ENCODE results near the gene KIF26A.
"Not testable (repeated sequence)": the region's sequence is repeated elsewhere in the genome, so short reads cannot be mapped to it uniquely, and the experiment has no call there.

KIF26A gene

GRCh38 chr14:104195878-104196277, 57.5 kb downstream of the KIF26A start:
- Histone ChIP-seq H3K4me3 (no peak overlapping the region), H3K27ac (no peak overlapping the region)

DNA sequence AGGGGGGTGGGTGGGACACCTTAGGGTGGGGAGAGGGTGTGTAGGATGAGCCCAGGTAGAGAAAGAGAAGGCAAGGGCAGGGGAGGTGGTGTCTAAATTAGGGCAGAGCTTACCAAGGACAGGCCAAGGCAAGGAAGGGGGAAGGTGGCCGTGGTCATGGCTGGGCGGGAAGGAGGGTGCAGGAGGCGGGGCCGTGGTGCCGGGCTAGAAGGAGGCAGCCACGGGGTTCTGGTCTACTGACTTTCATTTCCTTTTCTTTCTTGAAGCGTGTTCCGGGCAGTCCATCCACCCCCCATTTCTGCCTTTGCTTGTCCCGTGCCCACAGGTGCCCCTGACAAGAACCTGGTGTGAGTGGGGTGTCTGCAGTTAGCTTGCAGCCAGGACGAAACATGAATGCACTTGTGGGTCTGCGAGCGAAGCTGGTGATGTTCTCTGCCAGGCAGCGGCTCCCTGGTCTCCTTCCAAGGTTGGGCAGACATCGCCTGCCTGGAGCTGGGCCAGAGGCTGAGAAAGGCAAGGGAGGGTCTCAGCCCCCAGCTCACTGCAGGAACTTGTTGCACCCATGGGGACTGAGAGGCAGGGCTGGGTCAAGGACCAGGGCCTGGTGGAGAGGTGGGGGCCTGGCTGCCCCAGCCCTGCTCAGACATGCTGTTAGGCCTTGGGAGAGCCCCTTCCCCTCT, 58.2 kb downstream of the KIF26A start:
- Histone ChIP-seq H3K27ac (no peak overlapping the region), H3K4me3 (no peak overlapping the region)

DNA sequence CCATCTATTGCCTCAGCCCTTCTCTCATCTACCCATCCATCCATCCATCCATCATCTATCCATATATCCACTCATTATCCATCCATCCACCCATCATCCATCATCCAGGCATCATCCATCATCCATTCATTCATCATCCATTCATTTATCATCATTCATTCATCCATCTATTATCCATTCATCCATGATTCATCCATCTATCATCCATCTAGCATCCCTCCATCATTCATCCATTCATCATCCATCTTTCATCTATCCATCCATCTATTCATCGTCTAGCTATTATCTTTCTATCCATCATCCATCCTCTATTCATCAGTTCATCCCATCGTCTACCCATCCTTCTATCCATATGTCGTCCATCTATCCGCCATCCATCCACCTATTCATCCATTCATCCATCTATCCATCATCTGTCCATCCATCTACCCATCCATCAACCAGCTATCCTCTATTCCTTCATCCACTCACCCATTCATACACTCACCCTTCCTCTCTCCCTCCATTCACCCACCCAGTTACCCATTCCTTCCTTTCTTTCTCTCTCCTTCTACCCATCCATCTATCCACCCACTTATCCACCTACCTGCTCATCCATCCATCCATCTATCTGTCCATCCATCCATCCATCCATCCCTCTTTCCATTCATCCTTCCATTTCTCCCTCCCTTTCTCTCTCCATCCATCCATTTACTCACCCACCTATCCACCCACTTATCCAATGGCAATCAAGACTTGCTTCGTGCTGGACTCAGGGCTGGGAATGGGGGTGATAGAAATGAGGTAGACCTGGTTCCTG, 59.3 kb downstream of the KIF26A start:
- Histone ChIP-seq H3K27ac (no peak overlapping the region), H3K4me3 (no peak overlapping the region)

DNA sequence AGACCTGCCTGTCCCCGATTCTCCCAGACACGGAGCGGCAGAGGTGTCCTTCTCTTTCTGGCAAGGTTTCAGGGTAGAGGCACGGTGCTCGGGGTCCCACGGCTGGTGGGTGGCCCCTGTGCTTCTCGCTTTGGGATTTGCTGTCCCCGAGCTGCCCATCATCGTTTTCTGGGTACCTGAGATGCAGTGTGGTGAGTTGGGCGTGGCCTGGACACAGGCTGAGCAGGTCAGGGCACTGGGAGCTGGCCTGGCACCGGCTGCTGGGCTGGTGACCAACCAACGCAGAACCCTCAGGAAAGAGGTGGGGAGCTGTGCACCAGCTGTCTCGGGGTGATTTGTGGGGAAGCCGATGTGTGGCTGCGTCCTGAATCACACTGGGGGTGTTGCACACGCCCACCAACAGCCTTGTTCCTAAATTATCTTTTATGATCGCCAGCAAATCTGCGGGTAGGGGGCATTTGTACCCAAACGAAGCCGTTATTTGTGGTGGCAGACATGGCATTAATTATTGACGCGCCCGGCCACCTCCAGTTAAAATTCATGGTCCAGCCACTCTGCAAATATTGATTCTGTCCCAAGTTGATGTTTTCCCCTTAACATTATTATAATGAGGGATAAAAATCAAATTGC, 61.0 kb downstream of the KIF26A start:
- no peak overlapping the region for H3K27ac ChIP-seq
- H3K4me3 ChIP-seq, result no peak overlapping the region

DNA sequence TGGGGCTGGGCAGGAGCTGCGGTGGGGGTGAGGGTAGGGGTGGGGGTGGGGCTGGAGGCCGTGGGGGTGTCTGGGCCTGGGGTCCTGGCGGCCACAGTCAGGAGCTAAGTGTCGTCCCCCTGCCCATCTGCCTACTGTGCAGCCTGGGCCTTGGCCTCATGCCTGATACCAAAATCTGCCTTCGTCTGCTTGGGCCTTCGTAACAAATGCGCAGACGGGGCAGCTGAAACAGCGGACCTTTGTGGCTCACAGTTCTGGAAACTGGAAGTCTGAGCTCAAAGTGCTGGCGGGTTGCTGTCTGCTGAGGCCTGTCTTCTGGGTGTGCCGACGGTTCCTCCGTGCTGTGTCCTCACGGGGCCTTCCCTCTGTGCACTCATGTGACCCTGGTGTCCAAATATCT, 61.7 kb downstream of the KIF26A start:
- no peak overlapping the region for H3K27ac ChIP-seq
- H3K4me3 ChIP-seq, result no peak overlapping the region

DNA sequence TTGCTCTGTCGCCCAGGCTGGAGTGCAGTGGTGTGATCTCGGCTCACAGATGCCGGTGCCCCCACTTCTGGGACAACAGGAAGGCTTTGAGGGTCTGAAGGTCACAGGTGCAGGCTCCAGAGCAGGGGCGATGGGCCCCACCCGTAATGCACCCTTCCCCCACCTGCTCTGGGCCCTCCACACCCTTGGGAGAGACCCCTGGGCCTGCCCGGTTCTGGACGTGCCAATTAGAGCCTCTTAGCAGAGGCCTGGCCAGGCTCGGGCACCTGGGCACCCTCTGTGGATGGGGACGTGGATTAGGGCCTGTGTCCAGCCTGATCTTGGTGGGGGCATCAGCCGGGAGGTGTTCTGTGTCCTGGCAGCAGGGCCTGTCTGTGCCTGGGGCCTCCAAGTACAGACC, 62.2 kb downstream of the KIF26A start:
- H3K4me3 ChIP-seq, result no peak overlapping the region
- H3K27ac ChIP-seq, result no peak overlapping the region

GRCh38 chr14:104201063-104201462, 62.7 kb downstream of the KIF26A start:
- no peak overlapping the region for H3K27ac ChIP-seq
- H3K4me3 ChIP-seq, result no peak overlapping the region

DNA sequence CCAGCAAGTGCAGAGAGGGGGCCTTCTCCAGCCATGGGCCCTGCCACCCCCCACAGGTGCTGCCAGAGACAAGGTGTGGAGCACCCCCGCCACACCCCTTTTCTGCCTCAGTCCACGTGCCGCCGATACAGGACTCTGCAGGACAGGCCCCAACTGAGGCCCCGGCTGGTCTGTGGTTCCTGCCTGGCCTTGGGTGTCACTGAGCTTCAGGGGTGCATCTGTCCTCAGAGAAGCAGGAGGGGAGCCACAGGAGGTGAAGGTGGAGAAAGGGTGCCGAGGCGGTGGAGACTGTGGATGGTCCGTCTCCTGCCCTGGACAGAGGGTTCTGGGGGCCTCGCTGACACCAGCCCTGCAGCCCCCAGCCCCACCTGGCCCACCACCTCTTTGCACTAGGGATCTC, 63.1 kb downstream of the KIF26A start:
- H3K4me3 ChIP-seq, result no peak overlapping the region
- H3K27ac ChIP-seq, result no peak overlapping the region

GRCh38 chr14:104202259-104203070, 64.1 kb downstream of the KIF26A start:
- H3K4me3 ChIP-seq, result no peak overlapping the region
- H3K27ac ChIP-seq, result no peak overlapping the region

DNA sequence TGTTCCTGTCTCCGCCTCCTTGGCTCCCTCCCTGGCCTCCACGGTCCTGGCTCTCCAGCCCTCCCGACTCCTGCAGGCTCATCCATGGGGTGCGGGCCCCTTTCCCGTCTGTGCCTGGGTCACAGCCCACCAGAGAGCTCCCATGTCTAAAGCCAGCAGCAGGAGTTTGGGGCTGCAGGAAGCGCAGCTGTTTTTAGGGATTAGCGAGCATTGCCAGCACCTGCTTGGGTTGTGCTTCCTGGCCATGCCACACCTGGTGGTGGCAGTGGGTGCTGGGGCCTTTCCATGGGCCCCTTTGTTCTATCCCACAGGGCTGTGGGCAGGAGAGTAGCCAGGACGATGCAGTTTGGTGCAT, 64.7 kb downstream of the KIF26A start:
- no peak overlapping the region for H3K4me3 ChIP-seq
- H3K27ac ChIP-seq, result no peak overlapping the region

DNA sequence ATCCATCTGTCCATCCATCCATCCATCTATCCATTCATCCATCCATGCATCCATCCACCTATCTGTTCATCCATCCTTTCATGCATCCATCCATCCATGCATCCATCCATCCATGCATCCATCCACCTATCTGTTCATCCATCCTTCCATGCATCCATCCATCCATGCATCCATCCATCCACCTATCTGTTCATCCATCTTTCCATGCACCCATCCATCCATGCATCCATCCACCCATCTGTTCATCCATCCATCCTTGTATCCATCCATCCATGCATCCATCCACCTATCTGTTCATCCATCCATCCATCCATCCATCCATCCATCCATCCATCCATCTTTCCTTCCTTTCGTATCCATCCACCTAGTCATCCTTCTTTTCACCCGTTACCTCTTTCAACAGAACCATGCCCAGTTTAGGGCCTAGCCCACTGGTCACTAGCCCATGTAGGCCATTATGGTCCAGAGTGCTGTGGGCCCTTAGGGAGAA, 66.3 kb downstream of the KIF26A start:
- no peak overlapping the region for H3K4me3 ChIP-seq
- no peak overlapping the region for H3K27ac ChIP-seq

GRCh38 chr14:104205781-104206180, 67.4 kb downstream of the KIF26A start:
- H3K4me3 ChIP-seq, result no peak overlapping the region
- no peak overlapping the region for H3K27ac ChIP-seq

DNA sequence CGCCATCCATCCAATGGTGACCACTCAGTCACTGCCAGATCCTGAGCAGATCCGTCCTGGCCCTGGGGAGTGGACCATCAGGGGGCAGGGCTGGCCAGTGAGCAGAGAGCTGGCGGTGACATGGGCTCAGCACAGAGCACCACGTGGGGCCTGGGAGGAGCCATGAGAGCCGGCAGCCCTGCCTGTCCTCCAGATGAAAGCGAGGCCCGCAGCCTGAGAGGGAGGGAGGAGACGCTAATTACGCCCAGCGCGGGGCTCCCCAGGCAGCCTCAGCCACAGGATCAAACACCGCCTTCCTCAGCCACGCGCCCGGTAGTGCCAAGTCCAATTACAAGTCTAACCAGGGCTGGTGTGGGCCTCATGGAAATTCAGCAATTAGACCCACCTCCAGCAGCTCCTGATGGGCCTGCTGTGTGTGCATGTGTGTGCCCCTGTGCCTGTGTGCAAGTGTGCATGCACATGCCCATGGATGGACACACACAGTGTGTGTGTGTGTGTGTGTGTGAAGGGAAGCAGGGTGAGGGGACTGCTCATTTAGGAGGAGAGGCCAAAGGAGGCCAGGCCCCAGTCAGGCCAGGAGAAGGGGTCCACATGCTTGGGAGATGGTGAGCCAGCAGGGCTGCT, 68.0 kb downstream of the KIF26A start:
- Histone ChIP-seq H3K27ac (no peak overlapping the region), H3K4me3 (no peak overlapping the region)

DNA sequence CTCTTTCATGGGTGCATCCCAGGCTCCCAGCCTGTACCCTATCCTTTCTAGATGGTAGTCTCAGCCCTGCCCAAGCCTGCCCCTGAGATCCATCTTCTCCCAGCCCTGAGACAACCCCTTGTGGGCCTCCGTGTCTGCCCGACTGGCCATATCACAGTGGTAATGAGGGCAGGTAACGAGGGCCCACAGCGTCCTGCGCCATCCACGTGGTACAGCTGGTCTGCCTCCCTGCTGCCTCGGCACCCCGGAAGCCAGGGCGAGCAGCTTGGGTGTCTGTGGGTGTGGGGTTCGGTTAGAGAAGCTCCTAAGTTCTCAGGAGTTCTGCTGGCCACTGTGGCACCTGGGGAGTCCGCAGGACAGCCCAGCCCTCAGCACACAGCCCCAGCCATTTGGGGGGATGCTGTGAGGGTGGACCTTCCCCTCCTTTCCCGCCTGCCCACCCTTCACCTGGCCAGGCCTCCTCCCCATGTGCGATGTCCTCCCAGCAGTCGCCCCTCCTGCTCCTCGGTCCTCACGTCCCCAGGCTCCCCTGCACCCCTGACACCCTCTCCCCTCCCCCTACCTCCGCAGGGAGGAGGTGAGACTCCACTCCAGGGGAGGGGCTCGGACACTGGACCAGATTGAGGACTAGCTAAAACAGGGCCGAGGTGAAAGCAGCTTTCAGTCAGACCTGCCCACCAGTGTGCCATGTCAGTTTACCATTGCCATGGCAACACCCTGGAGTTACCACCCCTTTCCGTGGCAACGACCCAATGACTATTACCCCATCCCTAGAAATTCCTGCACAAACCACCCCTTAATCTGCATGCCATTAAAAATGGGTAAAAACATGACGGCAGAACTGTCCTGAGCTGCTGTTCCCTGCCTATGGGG, 69.0 kb downstream of the KIF26A start:
- H3K4me3 ChIP-seq, result no peak overlapping the region
- H3K27ac ChIP-seq, result no peak overlapping the region

DNA sequence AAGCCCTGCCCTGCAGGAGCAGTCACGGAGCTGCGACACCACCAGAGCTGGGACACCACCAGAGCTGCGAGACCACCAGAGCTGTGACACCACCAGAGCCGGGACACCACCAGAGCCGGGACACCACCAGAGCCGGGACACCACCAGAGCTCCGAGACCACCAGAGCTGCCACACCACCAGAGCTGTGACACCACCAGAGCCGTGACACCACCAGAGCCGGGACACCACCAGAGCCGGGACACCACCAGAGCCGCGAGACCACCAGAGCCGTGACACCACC, 69.6 kb downstream of the KIF26A start:
- not testable (repeated sequence) for H3K27ac ChIP-seq, H3K4me3 ChIP-seq

GRCh38 chr14:104208331-104208730, 69.9 kb downstream of the KIF26A start:
- not testable (repeated sequence) for H3K27ac ChIP-seq, H3K4me3 ChIP-seq

DNA sequence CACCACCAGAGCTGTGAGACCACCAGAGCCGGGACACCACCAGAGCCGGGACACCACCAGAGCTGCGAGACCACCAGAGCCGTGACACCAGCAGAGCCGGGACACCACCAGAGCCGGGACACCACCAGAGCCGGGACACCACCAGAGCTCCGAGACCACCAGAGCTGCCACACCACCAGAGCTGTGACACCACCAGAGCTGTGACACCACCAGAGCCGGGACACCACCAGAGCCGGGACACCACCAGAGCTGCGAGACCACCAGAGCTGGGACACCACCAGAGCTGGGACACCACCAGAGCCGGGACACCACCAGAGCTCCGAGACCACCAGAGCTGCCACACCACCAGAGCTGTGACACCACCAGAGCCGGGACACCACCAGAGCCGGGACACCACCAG, 70.7 kb downstream of the KIF26A start:
- H3K4me3 ChIP-seq, H3K27ac ChIP-seq: not testable (repeated sequence)

DNA sequence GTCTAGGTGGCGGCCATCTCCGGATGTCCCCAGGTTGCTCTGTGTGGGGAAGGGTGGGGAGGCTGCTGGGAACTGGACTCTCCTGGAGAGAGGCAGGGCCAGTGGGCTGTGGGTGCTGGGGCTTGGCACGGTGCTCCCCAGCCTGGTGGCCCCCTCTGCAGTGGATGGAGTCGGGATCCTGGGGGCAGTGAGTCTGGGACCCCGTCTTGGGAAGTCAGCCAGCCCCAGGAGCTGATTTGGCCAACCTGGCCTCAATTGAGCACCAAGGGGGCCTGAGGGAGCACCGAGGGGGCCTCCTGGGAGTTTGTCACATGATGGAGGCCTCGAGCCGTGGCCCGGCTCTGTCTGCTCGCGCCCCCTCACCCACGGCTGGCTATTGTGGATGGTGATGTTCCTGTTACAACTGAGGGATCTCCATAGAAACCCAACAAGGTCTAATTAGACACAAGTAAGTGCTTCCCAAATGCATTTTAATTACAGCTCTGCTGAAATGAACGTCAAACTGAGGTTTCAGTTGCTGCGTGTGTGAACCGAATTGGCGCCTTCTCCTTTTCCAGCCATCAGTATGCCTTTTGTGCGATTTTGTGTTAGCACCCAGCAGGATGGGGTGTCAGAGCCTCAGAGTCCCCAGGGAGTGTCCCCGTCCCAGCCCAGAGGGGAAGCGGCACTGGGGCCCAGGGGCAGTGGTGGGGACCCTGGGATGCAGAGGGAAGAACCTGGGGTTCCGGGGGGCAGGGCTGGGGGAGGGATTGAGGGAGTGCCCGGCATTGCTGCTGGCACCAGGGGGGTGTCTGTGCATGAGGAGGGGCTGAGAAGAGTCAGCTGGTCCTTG, 71.8 kb downstream of the KIF26A start:
- no peak overlapping the region for H3K27ac ChIP-seq
- H3K4me3 ChIP-seq, result no peak overlapping the region
